OCI-LY3 (cell line): ENCODE results near the gene MRPL40.

ENCODE experiments used
- EZH2phosphoT487 ChIP-seq: fragments of 200-600 bp; shearing (Covaris generic); IDR thresholded peaks from 2 replicates; pipeline ENCODE4 v1.6.1; 2018; ENCODE audit warnings: antibody characterized with exemption, mixed run types, low read depth
- TF ChIP-seq, protein P1 (sequence below): fragments of 200-600, 300-600 bp; sonication (generic); IDR thresholded peaks from 2 replicates; pipeline ENCODE4 v1.5.1; 2014; ENCODE audit warnings: antibody characterized with exemption, low read length, low read depth

GRCh38 chr22:19434401-19434800, 2.1 kb downstream of the MRPL40 start:
- TF ChIP-seq EZH2phosphoT487, result no peak
- TF ChIP-seq, protein P1, sequence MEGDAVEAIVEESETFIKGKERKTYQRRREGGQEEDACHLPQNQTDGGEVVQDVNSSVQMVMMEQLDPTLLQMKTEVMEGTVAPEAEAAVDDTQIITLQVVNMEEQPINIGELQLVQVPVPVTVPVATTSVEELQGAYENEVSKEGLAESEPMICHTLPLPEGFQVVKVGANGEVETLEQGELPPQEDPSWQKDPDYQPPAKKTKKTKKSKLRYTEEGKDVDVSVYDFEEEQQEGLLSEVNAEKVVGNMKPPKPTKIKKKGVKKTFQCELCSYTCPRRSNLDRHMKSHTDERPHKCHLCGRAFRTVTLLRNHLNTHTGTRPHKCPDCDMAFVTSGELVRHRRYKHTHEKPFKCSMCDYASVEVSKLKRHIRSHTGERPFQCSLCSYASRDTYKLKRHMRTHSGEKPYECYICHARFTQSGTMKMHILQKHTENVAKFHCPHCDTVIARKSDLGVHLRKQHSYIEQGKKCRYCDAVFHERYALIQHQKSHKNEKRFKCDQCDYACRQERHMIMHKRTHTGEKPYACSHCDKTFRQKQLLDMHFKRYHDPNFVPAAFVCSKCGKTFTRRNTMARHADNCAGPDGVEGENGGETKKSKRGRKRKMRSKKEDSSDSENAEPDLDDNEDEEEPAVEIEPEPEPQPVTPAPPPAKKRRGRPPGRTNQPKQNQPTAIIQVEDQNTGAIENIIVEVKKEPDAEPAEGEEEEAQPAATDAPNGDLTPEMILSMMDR, result no peak
